ENCODE results near the gene SOSTDC1.

The SOSTDC1 gene

DNA sequence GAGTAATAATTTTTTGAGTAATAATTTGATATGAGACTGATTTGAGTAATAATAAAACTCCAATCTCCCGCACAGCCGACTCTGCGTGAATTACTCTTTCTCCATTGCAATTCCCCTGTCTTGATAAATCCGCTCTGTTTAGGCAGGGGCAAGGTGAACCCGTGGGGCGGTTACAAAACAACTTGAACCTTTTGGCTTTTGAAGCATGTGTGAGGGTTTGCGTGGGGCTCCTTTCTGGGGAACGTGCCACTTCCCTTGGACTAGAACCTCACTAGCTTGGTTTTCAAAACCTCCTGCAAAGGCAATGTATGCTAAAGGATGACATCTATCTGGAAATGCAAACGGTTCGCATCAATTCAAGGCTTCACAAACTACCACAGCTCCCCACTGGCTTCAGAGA, 45.7 kb downstream of the SOSTDC1 start:
- DNase-seq (ENCODE audit: low spot score), result no peak

DNA sequence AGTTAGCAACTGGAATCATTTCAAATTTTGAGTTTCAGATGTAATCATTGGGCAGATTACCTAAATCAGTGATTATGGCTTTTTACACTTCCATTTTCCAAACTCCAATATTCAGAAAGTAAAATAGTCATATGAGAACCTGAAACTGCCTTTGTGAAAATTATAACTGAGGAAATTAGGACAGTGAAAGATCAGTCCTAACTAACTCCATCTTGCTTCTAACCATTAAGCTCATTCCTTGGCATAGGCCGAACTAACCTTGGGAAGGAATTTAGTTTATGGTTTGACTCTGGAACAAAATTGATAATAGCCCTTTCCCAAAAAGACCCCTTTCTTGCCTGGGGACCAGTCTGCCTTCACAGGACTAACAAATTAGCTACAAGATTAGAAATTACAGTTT, 46.4 kb downstream of the SOSTDC1 start:
- no peak for DNase-seq (ENCODE audit: low spot score)

DNA sequence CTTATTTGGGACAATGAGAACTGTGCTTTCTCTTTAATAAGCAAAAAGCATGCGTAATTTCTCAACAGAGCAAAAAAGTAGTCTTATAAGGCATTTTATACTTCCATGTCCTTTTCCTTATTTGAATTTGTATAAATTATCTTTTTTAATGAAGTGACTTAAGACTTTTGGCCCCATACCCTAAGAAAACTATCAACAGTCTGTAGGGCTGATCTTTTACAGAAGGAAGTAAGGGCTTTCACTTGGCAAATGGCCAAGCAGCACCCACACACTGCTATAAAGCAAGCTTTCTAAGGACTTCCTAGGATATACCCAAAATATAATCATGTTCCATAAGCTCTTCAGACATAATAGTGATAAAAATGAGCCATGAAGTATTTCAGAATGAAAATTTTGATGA, 47.6 kb downstream of the SOSTDC1 start:
- DNase-seq (ENCODE audit: low spot score), result no peak

DNA sequence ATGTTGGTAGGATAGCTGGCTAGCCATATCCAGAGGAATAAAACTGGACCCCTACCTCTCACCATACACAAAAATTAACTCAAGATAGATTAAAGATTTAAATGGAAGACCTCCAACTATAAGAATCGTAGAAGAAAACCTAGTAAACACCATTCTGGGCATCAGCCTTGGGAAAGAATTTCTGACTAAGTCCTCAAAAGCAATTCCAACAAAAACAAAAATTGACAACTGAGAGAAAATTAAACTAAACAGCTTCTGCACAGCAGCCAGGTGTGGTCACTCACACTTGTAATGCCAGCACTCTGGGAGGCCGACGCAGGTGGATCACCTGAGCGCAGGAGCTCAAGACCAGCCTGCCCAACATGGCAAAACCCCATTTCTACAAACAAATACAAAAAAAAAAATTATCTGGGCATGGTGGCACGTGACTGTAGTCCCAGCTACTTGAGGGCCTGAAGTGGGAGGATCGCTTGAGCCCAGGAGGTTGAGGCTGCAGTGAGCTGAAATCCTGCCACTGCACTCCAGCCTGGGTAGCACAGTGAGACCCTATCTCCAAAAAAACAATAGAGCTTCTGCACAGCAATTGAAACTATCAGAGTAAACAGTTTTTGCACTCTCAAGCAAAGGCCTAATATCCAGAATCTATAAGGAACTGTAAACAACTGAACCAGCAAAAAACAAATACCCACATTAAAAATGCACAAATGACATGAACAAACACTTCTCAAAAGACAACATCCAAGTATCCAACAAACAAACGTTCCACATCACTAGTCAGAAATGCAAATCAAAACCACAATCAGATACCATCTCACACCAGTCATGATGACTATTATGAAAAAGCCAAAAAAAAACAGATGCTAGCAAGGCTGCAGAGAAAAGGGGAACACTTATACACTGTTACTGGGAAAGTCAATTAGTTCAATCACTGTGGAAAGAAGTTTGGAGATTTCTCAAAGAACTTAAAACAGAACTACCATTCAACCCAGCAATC, 49.0 kb downstream of the SOSTDC1 start:
- no peak for DNase-seq (ENCODE audit: low spot score)

DNA sequence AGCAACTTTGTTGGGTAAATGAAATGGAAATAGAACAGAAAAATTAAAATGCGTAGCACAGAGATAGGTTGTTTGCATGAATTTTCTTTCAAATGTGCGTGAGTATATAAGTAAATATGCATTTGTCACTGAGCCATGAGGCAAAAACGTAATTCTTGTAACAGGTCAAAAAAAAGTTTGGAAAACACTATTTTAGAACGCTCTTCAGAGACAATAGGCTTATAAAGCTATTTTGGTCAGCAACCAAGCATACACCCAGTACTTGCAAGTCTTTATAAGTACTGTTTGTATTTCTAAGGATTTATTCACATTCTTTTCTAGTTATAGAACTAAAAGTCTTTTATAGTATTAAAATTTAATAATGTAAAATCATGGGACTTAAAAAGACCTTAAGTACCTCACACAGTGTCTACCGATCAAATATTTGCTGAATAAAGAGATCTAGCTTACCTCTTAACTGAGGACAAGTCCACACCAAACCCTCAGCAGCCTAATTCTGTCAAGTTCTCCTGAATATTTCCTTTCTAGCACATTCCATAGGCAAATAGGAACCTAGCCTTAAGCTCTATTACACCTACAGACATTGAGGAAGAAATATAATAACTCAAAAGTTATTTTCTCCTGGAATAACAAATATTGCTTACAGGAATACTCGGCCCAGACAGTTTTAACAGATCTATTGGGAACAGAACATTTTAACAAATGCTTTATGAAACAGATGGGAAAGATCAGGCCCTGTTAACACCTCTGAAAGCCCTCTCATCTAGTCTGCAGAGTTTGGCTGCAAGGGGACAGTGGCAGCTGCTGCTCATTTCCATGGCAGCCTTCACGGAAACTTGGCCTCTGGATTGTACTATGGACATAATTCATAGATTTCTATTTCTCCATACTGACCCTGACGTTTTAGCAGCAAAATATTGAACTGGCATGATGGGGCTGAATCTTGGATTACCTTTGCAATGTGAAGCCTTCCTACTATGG, 53.0 kb downstream of the SOSTDC1 start:
- DNase-seq (ENCODE audit: low spot score), result no peak

All from kidney capillary endothelial cell (primary cell).